Glomerular visceral epithelial cell (primary cell): Measurements from ENCODE around the gene ADAMTS2.
"Not testable (repeated sequence)": the region's sequence is repeated elsewhere in the genome, so short reads cannot be mapped to it uniquely, and the experiment has no call there.

Experiments used
- DNase-seq: peaks from one replicate; pipeline ENCODE4 v3.0.0-alpha.2; 2016; ENCODE audit errors: extremely low spot score

The ADAMTS2 gene

GRCh38 chr5:179111267-179112207, 233.7 kb downstream of the ADAMTS2 start:
- no peak for DNase-seq

DNA sequence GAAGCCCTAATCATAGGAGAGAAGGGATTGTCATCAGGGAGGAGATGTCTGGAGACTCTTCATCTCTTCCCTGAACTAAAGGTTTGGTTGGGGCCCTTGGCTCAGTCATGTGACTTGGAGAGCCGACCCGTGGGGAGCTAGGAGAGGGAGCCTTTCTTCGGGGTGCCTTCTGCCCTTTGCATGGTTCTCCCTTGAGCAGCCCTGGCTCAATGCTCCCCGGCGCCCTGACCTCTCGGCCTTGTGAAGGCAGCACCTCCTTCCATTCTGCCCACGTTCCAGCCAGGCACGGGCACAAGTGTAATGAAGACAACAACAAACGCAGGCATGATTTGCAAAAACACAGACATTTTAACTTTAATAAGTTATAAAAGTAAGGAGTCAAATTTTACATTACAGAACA, 234.7 kb downstream of the ADAMTS2 start:
- DNase-seq, result no peak

DNA sequence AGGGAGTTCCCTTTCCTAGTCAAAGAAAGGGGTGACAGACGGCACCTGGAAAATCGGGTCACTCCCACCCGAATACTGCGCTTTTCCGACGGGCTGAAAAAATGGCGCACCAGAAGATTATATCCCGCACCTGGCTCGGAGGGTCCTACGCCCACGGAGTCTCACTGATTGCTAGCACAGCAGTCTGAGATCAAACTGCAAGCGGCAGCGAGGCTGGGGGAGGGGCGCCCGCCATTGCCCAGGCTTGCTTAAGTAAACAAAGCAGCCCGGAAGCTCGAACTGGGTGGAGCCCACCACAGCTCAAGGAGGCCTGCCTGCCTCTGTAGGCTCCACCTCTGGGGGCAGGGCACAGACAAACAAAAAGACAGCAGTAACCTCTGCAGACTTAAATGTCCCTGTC, 244.0 kb downstream of the ADAMTS2 start:
- not testable (repeated sequence) for DNase-seq

DNA sequence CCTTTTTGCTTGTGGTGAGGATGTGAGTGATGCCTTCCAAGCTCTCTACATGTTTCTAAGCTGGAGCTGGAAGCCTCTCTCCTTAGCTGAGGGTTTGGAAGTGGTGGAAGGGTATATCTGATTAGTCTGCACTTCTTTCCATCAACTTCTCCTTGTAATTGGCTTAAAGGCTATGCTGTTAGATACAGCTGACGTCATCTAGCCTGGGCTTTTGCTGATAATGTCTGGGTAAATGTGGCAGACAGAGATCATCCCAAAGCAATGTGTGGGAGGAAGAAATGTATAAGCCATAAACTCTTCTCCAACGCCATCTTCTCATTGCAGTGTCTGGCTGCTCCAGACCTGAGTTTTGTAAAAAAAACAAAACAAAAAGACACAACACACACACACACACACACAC, 255.8 kb downstream of the ADAMTS2 start:
- no peak for DNase-seq

GRCh38 chr5:179080724-179081123, 264.5 kb downstream of the ADAMTS2 start:
- DNase-seq, result no peak

- no peak for DNase-seq
Measured at GRCh38 chr5:179079165-179079987, 265.9 kb downstream of the ADAMTS2 start.

GRCh38 chr5:179065703-179066102, 279.6 kb downstream of the ADAMTS2 start:
- no peak for DNase-seq

- DNase-seq, result no peak
Measured at GRCh38 chr5:179061025-179061424, 284.2 kb downstream of the ADAMTS2 start.
